ENCODE measurements around the gene PIGS. TPM values are rescaled to one million over a fixed set of nuclear protein-coding genes. Genes with fewer than 3 reads are reported as not detected.

Gene PIGS
- total RNA-seq, 1 experiment from 2014 or later, result 50.2 TPM

GRCh38 chr17:28505986-28506665 is 65.2 kb downstream of the PIGS start, which contains the start of gene FOXN1:
FOXN1 (plus strand) TSS chr17:28506348; CDS start chr17:28523970, 17,622 bp downstream.
- no peak within 1 kb of the TSS for H3K9ac ChIP-seq (ENCODE audit: low read length)

GRCh38 chr17:28503420-28503819 is 67.9 kb downstream of the PIGS start:
- DNase-seq, result no peak
- Histone ChIP-seq H3K27ac (ENCODE audit: low read length) (no peak overlapping the region), H3K27me3 (ENCODE audit: low read length) (no peaks in the 10 kb centered on the region), H4K20me1 (ENCODE audit: insufficient read depth, low read depth, low read length) (no peaks in the 10 kb centered on the region), H3K4me2 (ENCODE audit: low read depth, low read length, poor library complexity, severe bottlenecking) (no peak overlapping the region), H3K9me3 (ENCODE audit: low read length) (no peaks in the 10 kb centered on the region), H3K4me1 (ENCODE audit: low read length) (peaks cover 13% of the 10 kb centered on the region), H2AFZ (ENCODE audit: low read length) (no peak overlapping the region), H3K9me2 (replicated peaks; ENCODE audit: insufficient read depth, low read length) (no peaks in the 10 kb centered on the region), H3K79me2 (ENCODE audit: low read length) (no peaks in the 10 kb centered on the region), H3K4me3 (ENCODE audit: low read length) (no peak overlapping the region), H3K36me3 (ENCODE audit: insufficient read depth, low read length) (no peaks in the 10 kb centered on the region), H3K9ac (ENCODE audit: low read length) (no peak overlapping the region)

More at GRCh38 chr17:28505986-28506665, 65.2 kb downstream of the PIGS start, which contains the start of gene FOXN1:
- H3K4me2 ChIP-seq (ENCODE audit: low read depth, low read length, poor library complexity, severe bottlenecking), result no peak within 1 kb of the TSS
- H2AFZ ChIP-seq (ENCODE audit: low read length), result no peak within 1 kb of the TSS
- no peak within 1 kb of the TSS for H3K4me3 ChIP-seq (ENCODE audit: low read length)
- H3K79me2 ChIP-seq (ENCODE audit: low read length), result no peaks in the 10 kb centered on the region
- H4K20me1 ChIP-seq (ENCODE audit: insufficient read depth, low read depth, low read length), result no peaks in the 10 kb centered on the region; the same call in 1 of the 2 replicates
- DNase-seq, result no peak
- H3K4me1 ChIP-seq (ENCODE audit: low read length), result peaks cover 12% of the 10 kb centered on the region
- no peaks in the 10 kb centered on the region for H3K27me3 ChIP-seq (ENCODE audit: low read length)
- no peaks in the 10 kb centered on the region for H3K9me3 ChIP-seq (ENCODE audit: low read length)
- no peak within 1 kb of the TSS for H3K27ac ChIP-seq (ENCODE audit: low read length)
- no peaks in the 10 kb centered on the region for H3K9me2 ChIP-seq (replicated peaks; ENCODE audit: insufficient read depth, low read length)
- no peaks in the 10 kb centered on the region for H3K36me3 ChIP-seq (ENCODE audit: insufficient read depth, low read length)

Other genes with a start within 250 kb of the PIGS start
- 44.5 and 56.6 TPM in 2 replicates for gene IFT20, start 236.1 kb downstream of the PIGS start, total RNA-seq (2014; rRNA removed; shearing (Covaris generic); ENCODE audit: low replicate concordance)
- 8.5 and 16.6 TPM in 2 replicates for gene TNFAIP1, start 235.8 kb downstream of the PIGS start, total RNA-seq (2014; rRNA removed; shearing (Covaris generic); ENCODE audit: low replicate concordance)
- gene POLDIP2, start 214.0 kb downstream of the PIGS start, total RNA-seq (2014; rRNA removed; shearing (Covaris generic); ENCODE audit: low replicate concordance), result 71.1 and 98.3 TPM in 2 replicates
- not detected in 2 replicates for gene SEBOX, start 206.3 kb downstream of the PIGS start, total RNA-seq (2014; rRNA removed; shearing (Covaris generic); ENCODE audit: low replicate concordance)
- gene VTN, start 201.2 kb downstream of the PIGS start, total RNA-seq (2014; rRNA removed; shearing (Covaris generic); ENCODE audit: low replicate concordance), result 4.2 TPM in 1 of 2 replicates, not detected in the other
- gene SARM1, start 199.8 kb downstream of the PIGS start, total RNA-seq (2014; rRNA removed; shearing (Covaris generic); ENCODE audit: low replicate concordance), result 23.9 and 26.9 TPM in 2 replicates
- gene SLC46A1, start 165.3 kb downstream of the PIGS start, total RNA-seq (2014; rRNA removed; shearing (Covaris generic); ENCODE audit: low replicate concordance), result 2.0 and 5.0 TPM in 2 replicates
- not detected in 2 replicates for gene SLC13A2, start 97.9 kb downstream of the PIGS start, total RNA-seq (2014; rRNA removed; shearing (Covaris generic); ENCODE audit: low replicate concordance)
- gene FOXN1, start 65.2 kb downstream of the PIGS start, total RNA-seq (2014; rRNA removed; shearing (Covaris generic); ENCODE audit: low replicate concordance), result not detected in 2 replicates
- gene UNC119, start 18.9 kb downstream of the PIGS start, total RNA-seq (2014; rRNA removed; shearing (Covaris generic); ENCODE audit: low replicate concordance), result 34.0 and 70.2 TPM in 2 replicates
- 309 and 552 TPM in 2 replicates for gene ALDOC, start 5.4 kb upstream of the PIGS start, total RNA-seq (2014; rRNA removed; shearing (Covaris generic); ENCODE audit: low replicate concordance)
- gene SPAG5, start 27.5 kb upstream of the PIGS start, total RNA-seq (2014; rRNA removed; shearing (Covaris generic); ENCODE audit: low replicate concordance), result 51.0 and 58.1 TPM in 2 replicates
- gene RSKR, start 42.7 kb upstream of the PIGS start, total RNA-seq (2014; rRNA removed; shearing (Covaris generic); ENCODE audit: low replicate concordance), result 25.5 and 33.5 TPM in 2 replicates
- gene BLTP2, start 73.6 kb upstream of the PIGS start, total RNA-seq (2014; rRNA removed; shearing (Covaris generic); ENCODE audit: low replicate concordance), result 133 and 152 TPM in 2 replicates
- 32.3 and 39.7 TPM in 2 replicates for gene SDF2, start 90.4 kb upstream of the PIGS start, total RNA-seq (2014; rRNA removed; shearing (Covaris generic); ENCODE audit: low replicate concordance)
- 91.5 and 109 TPM in 2 replicates for gene SUPT6H, start 90.7 kb upstream of the PIGS start, total RNA-seq (2014; rRNA removed; shearing (Covaris generic); ENCODE audit: low replicate concordance)
- 2.7 and 7.3 TPM in 2 replicates for gene PROCA1, start 140.4 kb upstream of the PIGS start, total RNA-seq (2014; rRNA removed; shearing (Covaris generic); ENCODE audit: low replicate concordance)
- not detected in 2 replicates for gene RAB34, start 146.3 kb upstream of the PIGS start, total RNA-seq (2014; rRNA removed; shearing (Covaris generic); ENCODE audit: low replicate concordance)
- 1,170 and 1,763 TPM in 2 replicates for gene RPL23A, start 148.5 kb upstream of the PIGS start, total RNA-seq (2014; rRNA removed; shearing (Covaris generic); ENCODE audit: low replicate concordance)
- 2.1 and 3.8 TPM in 2 replicates for gene TLCD1, start 154.7 kb upstream of the PIGS start, total RNA-seq (2014; rRNA removed; shearing (Covaris generic); ENCODE audit: low replicate concordance)
- gene NEK8, start 157.3 kb upstream of the PIGS start, total RNA-seq (2014; rRNA removed; shearing (Covaris generic); ENCODE audit: low replicate concordance), result 9.4 and 13.8 TPM in 2 replicates
- 40.1 and 40.7 TPM in 2 replicates for gene TRAF4, start 172.5 kb upstream of the PIGS start, total RNA-seq (2014; rRNA removed; shearing (Covaris generic); ENCODE audit: low replicate concordance)